A673 (cell line): Measurements from ENCODE around the gene RAE1.

Experiments used
- EZH2 ChIP-seq: fragments of 200-600 bp; sonication (generic); IDR thresholded peaks from 2 replicates; pipeline ENCODE4 v1.6.1; 2017; ENCODE audit warnings: borderline replicate concordance, low read depth, mild to moderate bottlenecking, mixed read lengths, antibody characterized with exemption, low read length; ENCODE audit not compliant: poor library complexity, severe bottlenecking
- TF ChIP-seq, protein P1 (sequence below): fragments of 300-800, 200-600 bp; sonication (generic); conservative IDR thresholded peaks from 2 replicates; pipeline ENCODE4 v1.5.1; 2017; ENCODE audit warnings: low read depth, mild to moderate bottlenecking, antibody characterized with exemption, low read length, moderate library complexity, mixed read lengths

DNA sequence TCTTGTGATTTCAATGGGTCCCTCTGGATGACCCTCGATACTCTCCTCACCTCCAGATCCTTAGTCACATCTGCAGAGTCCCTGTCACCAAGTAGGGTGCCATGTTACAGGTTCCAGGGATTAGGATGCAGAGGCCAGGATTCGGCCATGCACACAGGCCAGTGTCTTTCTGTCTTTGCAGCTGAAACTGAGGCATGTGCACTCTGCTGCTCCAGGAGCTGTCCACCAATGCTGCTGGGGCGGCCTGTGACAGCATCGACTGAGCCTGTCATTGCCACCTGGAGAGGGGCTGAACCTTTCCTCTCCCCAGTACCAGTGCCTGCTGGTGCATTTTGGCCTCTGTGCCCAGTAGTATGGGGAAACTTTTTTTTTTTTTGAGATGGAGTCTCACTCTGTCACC, 35.7 kb downstream of the RAE1 start:
- TF ChIP-seq EZH2: no peak
- TF ChIP-seq, protein P1, sequence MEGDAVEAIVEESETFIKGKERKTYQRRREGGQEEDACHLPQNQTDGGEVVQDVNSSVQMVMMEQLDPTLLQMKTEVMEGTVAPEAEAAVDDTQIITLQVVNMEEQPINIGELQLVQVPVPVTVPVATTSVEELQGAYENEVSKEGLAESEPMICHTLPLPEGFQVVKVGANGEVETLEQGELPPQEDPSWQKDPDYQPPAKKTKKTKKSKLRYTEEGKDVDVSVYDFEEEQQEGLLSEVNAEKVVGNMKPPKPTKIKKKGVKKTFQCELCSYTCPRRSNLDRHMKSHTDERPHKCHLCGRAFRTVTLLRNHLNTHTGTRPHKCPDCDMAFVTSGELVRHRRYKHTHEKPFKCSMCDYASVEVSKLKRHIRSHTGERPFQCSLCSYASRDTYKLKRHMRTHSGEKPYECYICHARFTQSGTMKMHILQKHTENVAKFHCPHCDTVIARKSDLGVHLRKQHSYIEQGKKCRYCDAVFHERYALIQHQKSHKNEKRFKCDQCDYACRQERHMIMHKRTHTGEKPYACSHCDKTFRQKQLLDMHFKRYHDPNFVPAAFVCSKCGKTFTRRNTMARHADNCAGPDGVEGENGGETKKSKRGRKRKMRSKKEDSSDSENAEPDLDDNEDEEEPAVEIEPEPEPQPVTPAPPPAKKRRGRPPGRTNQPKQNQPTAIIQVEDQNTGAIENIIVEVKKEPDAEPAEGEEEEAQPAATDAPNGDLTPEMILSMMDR: no peak
